GM18517 (cell line): Measurements from ENCODE around the gene PPTC7.
"Not testable (repeated sequence)": the region's sequence is repeated elsewhere in the genome, so short reads cannot be mapped to it uniquely, and the experiment has no call there.

Source experiments
- ATAC-seq: cut with Tn5 transposase; IDR thresholded peaks from one replicate; pipeline ENCODE4 v1.9.1; 2021; ENCODE audit warnings: mild to moderate bottlenecking, moderate library complexity; ENCODE audit not compliant: unreplicated experiment

Gene PPTC7

DNA sequence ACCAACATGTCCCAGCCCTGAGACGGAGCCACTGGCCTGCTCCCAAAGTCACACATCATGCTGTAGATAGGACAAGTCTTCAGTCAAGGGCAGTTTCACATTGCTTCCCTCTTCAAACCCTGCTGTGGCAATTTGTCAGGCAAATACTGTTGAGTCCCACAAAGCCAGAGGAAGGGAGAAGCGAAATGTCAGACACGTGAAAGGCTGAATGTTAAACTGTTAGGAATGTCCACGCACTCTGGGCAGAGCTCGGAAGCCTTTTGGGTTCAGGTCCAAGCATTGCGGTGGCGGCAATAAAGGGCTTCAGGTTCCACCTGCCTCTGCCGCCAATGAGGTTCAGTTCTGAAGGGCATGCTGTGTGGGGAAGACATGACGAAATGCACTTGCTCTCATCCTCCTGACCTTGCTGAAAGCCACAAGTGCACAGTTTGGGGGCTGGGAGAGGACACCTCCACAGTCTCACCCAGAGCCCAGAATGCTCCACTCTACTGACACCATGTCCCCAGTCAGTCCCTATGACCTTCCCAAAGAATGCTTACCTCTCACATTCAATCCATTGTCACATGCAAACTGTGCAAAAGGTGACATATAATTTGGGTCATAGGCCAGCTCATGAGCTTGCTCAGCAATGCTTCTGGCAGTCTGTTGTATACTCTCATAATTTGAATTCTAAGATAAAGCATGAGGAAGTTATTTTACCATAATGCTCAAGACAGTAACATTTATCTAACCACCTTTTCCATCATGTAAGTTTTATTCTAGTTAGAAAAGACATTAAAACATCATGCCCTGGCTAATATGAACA lies 45.3 kb downstream of the PPTC7 start:
- ATAC-seq = no peak

DNA sequence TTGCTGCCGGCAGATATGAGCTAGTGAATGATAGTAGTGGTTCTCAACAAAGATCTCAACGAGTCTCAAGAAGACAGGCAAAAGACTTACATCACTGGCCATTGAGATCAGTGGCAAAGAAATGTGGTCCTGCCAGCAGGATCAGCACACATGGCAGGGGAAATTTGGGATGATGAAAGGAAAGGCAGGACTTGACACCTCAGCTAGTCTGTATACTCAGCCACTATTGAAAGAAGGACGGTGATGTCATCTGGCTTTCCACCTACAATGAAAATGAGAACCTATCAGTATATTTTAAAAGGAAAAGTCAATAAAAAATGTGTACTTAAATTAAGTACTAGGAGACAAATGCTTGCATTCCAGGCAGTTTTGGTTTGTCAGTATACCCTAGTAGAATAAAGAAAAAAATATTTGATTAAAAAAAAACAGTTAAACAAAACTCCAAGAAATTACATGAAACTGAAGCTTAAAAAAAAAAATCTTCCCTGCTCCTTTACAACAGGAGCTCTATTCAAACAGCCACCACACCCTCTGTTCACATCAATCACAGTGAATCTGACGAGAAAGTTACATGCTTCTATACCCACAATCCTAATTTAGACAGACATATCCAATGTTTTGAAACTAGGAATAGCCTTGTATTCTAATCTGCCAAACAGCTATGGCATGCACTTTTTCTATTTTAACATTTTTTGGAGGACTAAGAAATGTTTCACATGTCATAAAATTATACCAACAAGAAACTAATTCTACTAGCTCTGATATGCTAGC lies 46.1 kb downstream of the PPTC7 start:
- ATAC-seq = no peak

DNA sequence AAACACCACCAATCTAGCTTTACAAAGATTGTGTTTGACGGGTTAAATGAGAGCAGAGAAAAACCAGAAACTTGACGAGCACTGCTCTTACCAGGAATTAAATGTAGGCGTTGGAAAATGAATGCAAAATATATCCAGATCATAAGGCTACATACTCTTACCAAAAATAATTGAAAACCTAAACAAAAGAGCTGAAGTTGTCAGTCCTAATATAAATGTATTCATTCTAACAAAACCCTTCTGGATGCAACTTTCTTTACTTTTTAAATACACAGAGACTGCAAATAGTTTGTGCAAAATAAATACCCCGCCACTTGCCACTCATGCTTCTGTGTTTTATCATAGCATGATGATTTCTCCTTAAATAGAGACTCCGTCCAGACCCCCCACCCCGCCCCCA lies 48.3 kb downstream of the PPTC7 start:
- no peak for ATAC-seq

DNA sequence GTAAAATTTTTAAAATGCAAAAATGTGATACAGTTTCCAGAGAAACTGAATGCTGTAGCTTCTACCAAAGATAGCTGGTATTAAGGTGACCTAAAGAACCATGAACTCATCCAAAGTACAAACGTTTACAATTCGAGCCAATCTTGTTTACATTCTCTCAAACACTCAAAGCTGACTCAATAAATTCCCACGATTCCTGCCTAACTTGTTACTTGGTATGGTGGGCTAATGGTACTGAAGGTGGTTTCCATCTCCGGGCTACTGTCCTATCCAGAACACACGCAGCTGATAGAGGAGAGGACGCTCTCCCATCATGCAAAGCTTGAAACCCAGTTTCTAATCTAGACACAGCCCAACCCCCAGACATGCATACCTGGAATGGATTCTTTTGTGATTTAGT lies 49.5 kb downstream of the PPTC7 start:
- ATAC-seq = no peak

DNA sequence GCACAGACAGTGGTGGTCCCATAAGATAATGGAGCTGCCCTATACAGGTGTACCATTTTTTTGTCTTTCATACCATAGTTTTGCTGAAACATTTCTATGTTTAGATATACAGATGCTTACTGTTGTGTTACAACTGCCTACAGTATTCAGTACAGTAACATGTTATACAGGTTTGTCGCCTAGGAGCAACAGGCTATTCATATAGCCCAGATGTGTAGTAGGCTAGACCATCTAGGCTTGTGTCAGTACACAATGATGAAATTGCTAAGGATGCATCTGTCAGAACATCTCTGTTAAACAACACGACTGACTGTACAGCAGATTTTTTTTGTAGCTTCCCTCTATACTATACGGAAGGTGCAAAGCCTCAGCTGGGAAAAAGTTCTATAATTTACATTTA lies 50.5 kb downstream of the PPTC7 start:
- no peak for ATAC-seq

DNA sequence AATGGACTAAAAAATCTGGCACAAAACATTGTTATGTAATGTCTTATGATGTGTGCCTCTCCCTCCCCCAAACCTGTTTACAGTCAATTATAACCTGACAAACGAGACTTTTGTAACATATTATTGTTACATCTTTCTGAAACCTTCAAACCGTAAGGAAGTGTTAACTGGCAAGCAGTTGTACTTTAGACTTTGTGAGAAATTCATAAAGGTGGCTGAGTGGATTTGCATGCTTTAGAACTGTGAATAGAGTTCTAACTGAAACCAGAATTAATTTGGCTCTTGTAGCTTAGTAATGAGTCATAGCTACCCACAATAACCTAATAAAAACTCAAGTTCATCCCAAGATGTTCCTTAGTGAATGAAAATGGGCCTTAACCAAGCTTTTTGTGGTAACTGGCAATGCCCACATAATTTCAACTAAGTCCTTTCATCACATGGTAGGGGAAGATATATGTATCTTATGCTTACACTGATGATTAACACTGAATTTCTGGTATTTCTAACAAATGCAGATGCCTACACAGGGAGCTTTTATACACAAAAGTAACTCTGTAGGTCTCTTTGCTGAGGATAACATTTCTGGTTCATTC lies 51.3 kb downstream of the PPTC7 start:
- peak; percentile 89 for ATAC-seq

DNA sequence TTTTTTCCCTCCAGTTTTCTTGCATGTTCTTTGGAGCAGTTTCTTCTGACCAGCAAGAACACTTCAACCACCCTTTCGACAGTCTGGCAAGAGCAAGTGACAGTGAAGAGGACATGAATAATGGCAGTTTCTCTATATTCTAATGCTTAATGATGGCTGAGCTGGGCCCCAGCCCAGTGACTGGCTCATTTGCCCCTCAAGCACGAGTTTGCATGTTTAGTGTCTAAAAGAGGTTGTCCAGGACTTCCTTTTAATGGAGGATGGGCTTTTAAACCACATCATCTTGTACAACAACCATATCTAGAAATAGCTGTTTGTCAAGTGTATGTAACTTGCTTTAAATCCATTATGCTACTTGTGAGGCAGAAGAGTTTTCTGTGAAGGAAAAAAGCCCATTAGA lies 52.6 kb downstream of the PPTC7 start:
- ATAC-seq = no peak

DNA sequence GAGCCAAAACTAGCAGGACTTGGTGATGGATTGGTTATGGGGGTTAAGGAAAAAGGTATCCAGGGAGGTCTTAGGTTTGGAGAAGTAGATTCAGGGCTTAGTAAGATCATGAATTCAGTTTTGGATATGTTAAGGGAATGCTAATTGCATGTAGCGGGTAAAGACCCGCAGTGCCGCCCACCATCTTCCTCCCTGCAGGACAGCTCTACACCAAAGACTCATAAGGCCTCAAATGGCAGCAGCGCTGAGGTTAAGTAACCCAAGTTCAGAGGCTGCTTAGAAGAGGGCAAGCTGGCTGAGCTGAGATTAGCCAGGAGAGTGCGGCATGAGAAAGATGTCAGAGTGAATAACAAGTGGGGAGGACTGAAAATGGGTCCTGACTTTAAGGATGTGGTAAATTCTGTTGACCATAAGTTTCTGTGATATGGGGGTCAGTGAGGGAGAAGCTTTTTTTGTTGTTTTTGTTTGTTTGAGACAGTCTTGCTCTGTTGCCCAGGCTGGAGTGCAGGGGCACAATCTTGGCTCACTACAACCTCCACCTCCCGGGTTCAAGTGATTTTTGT lies 54.8 kb downstream of the PPTC7 start:
- no peak for ATAC-seq

DNA sequence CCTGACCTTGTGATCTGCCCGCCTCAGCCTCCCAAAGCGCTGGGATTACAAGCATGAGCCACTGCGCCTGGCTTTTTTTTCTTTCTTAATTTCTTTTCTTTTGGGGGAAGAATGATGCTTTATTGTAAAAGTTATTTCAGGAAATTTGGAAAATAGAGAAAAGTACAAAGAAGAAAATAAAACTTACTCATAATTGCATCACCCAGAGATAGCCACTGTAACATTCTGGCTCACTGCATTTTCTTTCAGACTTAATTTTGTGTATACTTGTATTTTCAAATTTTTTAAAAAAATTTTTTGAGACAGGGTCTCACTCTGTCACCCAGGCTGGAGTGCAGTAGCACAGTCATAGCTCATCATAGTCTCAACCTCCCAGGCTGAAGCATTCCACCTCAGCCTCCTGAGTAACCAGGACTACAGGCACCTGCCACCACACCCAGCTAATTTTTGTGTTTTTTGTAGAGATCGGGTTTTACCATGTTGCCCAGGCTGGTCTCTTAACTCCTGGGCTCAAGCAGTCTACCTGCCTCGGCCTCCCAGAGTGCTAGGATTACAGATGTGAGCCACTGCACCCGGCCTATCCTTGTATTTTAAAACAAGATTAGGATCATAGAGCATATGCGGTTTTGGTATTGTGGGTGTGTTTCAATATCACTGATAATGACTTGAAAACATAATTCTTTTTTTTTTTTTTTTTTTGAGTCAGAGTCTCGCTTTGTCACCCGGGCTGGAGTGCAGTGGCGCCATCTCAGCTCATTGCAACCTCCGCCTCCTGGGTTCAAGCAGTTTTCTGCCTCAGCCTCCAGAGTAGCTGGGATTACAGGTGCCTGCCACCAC lies 62.0 kb downstream of the PPTC7 start:
- ATAC-seq = not testable (repeated sequence)

DNA sequence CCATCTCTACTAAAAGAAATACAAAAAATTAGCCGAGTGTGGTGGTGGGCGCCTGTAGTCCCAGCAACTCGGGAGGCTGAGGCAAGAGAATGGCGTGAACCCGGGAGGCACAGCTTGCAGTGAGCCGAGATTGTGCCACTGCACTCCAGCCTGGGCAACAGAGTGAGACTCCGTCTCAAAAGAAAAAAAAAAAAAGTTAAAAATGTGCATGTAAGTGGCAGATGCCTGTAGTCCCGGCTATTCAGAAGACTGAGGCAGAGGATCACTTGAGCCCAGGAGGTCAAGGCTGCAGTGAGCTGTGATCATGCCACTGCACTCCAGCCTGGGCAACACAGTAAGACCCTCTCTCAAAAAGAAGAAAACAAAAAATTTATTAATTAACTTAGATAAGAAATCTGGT lies 65.1 kb downstream of the PPTC7 start:
- ATAC-seq = not testable (repeated sequence)

DNA sequence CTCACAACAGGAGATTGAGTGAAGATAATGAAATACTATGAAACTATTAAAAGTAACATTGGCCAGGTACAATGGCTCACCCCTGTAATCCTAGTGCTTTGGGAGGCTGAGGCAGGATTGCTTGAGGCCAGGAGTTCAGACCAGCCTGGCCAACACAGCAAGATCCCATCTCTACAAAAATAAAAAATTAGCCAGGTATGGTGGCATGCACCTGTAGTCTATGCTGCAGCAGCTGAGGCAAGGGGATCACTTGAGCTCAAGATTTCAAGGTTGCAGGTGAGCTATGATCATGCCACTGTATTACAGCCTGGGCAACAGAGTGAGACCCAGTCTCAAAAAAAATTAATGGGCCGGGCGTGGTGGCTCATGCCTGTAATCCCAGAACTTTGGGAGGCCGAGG lies 66.1 kb downstream of the PPTC7 start:
- ATAC-seq = no peak

DNA sequence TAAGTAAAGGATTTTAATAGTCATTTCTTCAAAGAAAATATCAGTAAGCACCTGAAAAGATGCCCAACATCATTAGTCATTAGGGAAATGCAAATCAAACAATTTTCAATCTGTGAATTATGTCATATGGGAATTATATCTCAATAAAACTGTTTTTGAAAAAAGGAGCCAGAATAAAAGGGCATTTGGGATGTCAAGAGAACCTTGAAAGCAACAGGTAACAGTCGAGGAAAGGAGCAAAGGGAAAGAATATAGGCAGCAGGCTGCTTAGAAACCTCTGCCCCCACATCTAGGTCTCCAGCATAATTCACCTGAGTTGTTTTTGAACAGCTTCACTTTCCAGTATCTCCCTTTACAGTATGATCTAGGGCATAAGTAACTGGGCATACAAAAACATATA lies 68.8 kb downstream of the PPTC7 start:
- no peak for ATAC-seq

DNA sequence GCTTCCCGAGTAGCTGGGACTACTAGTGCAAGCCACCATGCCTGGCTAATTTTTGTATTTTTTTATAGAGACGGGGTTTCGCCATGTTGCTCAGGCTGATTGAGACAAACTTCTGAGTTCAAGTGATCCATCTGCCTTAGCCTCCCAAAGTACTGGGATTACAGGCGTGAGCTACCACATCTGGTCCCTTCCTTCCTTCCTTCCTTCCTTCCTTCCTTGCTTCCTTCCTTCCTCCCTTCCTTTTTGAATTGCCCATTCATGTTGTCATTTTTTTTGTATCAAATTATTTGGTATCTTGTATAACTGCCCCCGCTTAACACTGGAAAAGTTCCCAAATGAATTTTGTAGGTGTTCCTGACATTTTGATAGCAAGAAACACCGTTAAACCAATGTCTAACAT lies 69.3 kb downstream of the PPTC7 start:
- no peak for ATAC-seq

DNA sequence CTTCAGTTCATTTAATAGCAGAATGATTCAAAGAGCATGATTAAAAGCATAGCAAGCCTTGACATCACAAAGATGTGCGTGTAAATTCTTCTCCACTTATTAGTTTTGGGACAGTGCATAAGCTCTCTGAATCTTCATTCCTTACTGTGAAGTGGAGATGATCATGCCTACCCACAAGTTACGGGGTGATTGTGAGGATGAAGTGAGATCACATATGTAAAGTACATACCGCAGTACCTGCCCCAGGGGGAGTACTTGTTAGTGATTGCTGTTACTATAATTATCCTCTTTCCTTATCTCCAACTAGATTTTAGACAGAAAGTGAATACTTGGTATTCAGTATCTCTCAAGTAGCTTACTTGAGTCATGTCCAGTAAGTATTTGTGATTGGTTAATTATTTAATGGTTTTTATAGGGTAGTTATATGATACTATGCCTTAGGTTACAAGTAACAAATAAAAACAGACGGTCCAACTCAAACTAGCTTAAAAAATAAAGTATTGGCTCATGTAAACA lies 75.0 kb downstream of the PPTC7 start:
- ATAC-seq = no peak

DNA sequence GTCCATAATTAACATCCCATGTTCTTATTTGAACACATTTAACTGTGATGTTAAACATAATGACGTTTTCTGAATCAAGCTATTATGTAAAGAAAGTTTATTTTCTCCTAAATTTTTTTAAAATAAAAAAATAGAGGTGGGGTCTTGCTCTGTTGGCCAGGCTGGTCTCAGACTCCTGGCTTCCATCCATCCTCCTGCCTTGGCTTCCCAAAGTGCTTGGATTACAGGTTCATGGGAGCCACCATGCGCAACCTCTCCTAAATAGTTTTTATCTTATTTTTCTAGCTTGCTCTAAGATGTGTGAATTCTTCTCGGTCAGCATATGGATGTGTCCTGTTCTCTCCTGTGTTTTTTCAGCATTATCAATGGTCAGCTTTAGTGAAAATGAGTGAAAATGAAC lies 77.8 kb downstream of the PPTC7 start:
- no peak for ATAC-seq

DNA sequence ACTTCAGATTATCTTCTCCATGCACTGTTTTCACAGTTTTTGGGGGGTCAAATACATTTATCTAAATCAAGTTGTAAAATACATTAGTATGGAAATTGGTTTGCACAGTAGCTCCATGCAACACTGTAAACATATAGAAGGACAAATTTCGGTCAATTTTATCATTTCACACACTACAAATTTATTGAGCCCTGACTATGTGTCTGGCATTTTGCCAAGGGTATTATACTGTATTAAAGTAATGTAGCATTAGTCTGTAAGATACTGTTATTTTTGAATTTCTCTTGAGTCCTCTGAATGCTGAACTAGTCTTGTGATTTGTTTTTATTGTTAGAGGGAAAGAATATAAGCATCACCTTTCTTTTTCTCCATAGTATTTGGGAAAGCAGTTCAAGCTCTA lies 79.7 kb downstream of the PPTC7 start:
- no peak for ATAC-seq

DNA sequence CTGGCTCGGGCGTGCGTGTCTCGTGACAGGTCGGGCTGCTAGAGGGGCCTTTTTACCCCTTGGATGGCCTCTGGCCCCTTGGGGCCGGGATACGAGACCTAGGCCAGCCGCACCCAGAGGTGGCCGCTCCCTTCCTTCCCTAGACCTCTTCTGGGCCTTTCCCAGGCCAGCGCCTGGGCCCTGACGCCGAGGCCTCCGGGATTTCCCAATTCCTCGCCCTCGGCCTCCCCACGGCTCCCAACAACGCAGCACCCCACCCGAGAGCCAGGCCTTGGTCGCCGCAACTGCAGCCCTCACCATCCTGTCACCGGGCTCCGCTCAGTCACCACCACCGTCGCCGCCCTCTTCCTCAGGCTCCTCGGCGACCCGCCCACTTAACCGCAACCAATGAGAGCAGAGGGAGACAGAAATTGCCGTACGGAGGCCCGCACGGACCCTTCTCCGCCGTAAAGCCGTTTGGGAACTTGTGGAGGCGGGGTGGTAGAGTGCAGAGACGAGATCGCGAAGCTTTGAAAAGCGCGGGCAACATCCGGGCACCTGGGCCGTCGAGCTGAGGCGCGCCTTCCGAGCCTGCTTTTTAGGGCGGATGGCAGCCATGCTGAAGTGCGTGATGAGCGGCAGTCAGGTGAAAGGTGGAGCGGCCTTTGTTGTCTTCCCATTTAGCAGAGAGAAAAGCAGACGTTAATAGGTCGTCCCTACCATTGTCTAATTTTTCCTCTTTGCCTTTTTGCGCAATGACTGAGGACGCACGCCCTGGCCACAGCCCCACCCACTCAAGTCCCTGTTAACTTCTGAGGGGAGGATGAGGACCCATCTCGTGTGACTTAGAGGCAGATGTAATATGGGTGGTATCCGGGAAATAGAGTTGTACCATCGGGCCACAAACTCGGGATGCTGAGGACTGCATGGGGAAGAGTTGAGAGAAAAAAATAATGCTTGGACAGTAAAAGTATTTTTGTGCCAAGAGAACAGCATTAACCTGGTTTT lies 81.1 kb downstream of the PPTC7 start, which contains the start of the genes RAD9B and VPS29:
Gene RAD9B (plus strand): TSS at position 580 of the 987 bp plus-strand sequence. CDS start 7 bp downstream, at position 587.
Gene VPS29 (minus strand): TSS at position 360 of the 987 bp plus-strand sequence. CDS start 60 bp downstream, at position 300.
- ATAC-seq = peak; percentile 91

DNA sequence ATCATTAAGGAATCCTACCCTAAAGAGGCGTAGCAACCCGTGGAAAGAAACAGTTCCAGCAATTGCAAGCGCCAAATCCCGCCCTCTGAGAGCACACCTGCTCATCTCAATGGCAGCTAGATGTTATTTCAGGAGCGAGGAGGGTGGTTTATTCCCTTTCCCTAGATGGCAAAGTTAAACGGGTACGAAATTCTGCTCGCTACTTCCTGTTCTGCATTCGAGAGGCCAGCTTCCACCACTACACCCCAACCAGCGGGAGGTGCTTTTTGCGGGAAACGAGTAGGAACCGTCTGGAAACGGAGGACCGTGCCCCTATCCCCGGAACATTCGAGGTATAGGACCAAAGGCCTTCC lies 81.7 kb downstream of the PPTC7 start:
- ATAC-seq = no peak
